SHP77 (cell line): ENCODE data around the gene USP30.
"Not testable (repeated sequence)": the region's sequence is repeated elsewhere in the genome, so short reads cannot be mapped to it uniquely, and the experiment has no call there.

Source experiments
- DNase-seq, 2 experiments: peaks; one replicate each; lab custom pipeline; 2025; lab: John Stamatoyannopoulos, UW

USP30 gene

GRCh38 chr12:109053382-109054123 is 1.2 kb downstream of the USP30 start:
- DNase-seq: no peak

GRCh38 chr12:109054124-109054513 is 1.7 kb downstream of the USP30 start:
- DNase-seq: not testable (repeated sequence)

GRCh38 chr12:109054520-109054919 is 2.1 kb downstream of the USP30 start:
- no peak for DNase-seq

- DNase-seq: no peak
These were observed 4.5 kb downstream of the USP30 start for GRCh38 chr12:109056891-109057290.

GRCh38 chr12:109057376-109057775 is 5.0 kb downstream of the USP30 start:
- no peak for DNase-seq

GRCh38 chr12:109058773-109059172 is 6.4 kb downstream of the USP30 start:
- no peak for DNase-seq

GRCh38 chr12:109064143-109064542 is 11.8 kb downstream of the USP30 start:
- DNase-seq: no peak

GRCh38 chr12:109065154-109065852 is 12.9 kb downstream of the USP30 start:
- no peak for DNase-seq

- DNase-seq: no peak
These were observed 13.4 kb downstream of the USP30 start for GRCh38 chr12:109065853-109066193.

GRCh38 chr12:109069307-109070271 is 17.2 kb downstream of the USP30 start:
- no peak for DNase-seq

- no peak for DNase-seq
These were observed 22.5 kb downstream of the USP30 start for GRCh38 chr12:109074866-109075265.

- DNase-seq: no peak
These were observed 30.4 kb downstream of the USP30 start for GRCh38 chr12:109082751-109083150.

- no peak for DNase-seq
These were observed 32.0 kb downstream of the USP30 start for GRCh38 chr12:109084425-109084824.

- no peak for DNase-seq
These were observed 33.2 kb downstream of the USP30 start for GRCh38 chr12:109085590-109085989.

- DNase-seq: no peak
These were observed 34.9 kb downstream of the USP30 start for GRCh38 chr12:109087250-109087649.

- DNase-seq: no peak
These were observed 36.4 kb downstream of the USP30 start for GRCh38 chr12:109088818-109089217.

- DNase-seq: no peak
These were observed 37.3 kb downstream of the USP30 start for GRCh38 chr12:109089683-109090082.

GRCh38 chr12:109092497-109093021 is 40.2 kb downstream of the USP30 start:
- no peak for DNase-seq

- peak; percentile 89 to 92 for DNase-seq
These were observed 40.9 kb downstream of the USP30 start, which contains the start of gene ALKBH2 for GRCh38 chr12:109093022-109093918. Gene ALKBH2, minus strand, starts transcription at chr12:109093472. Its CDS starts 686 bp downstream, at chr12:109092786.

GRCh38 chr12:109097140-109097434 is 44.7 kb downstream of the USP30 start:
- DNase-seq: no peak
